OCI-LY7 (cell line): ENCODE measurements around the gene TAAR2. TPM values are rescaled to one million over a fixed set of nuclear protein-coding genes. Genes with fewer than 3 reads are reported as not detected.

Experiments used
- BruUV-seq: library from RNA; stranded (reverse); fragments of 400-500 nt; replicated peaks from 2 replicates; lab custom pipeline; 2021; lab: Mats Ljungman, UMichigan
- CTCF ChIA-PET: fragments of 300-600 bp; sonication (Branson Sonifier 250); formaldehyde crosslinking; loops from one replicate; lab custom pipeline; 2022; ENCODE audit warnings: antibody characterized with exemption; ENCODE audit not compliant: unreplicated experiment; lab: Charles Lee
- POLR2A ChIA-PET: fragments of 300-600 bp; sonication (Branson Sonifier 250); formaldehyde crosslinking; loops from one replicate; lab custom pipeline; 2022; ENCODE audit warnings: antibody characterized with exemption; lab: Charles Lee
- DNase-seq: peaks from one replicate; pipeline ENCODE4 v3.0.0-alpha.2; 2015; ENCODE audit warnings: low spot score
- H2AFZ ChIP-seq: fragments of 200-600 bp; sonication (generic), shearing (Covaris generic); 2 replicates; pipeline ENCODE4 v1.6.1; 2014; ENCODE audit warnings: mild to moderate bottlenecking, antibody characterized with exemption, low read length, moderate library complexity
- H3K27ac ChIP-seq: fragments of 200-600 bp; sonication (generic); 2 replicates; pipeline ENCODE4 v1.5.1; 2014; ENCODE audit warnings: mixed run types, low read depth, mild to moderate bottlenecking, moderate library complexity, low read length, inconsistent platforms; ENCODE audit not compliant: poor library complexity, severe bottlenecking
- H3K36me3 ChIP-seq: fragments of 200-600 bp; sonication (generic); 2 replicates; pipeline ENCODE4 v1.6.1; 2014; ENCODE audit warnings: mild to moderate bottlenecking, antibody characterized with exemption, low read length, moderate library complexity, mixed read lengths; ENCODE audit not compliant: insufficient read depth
- H3K4me1 ChIP-seq: fragments of 200-600 bp; sonication (generic); 2 replicates; pipeline ENCODE4 v1.5.1; 2014; ENCODE audit warnings: mild to moderate bottlenecking, low read length; ENCODE audit not compliant: insufficient read depth, poor library complexity, severe bottlenecking
- H3K4me2 ChIP-seq: fragments of 200-600 bp; sonication (generic); 2 replicates; pipeline ENCODE4 v1.6.1; 2014; ENCODE audit warnings: mild to moderate bottlenecking, low read length
- H3K4me3 ChIP-seq: fragments of 200-600 bp; sonication (generic); 2 replicates; pipeline ENCODE4 v1.5.1; 2014; ENCODE audit warnings: mild to moderate bottlenecking, low read depth, low read length; ENCODE audit not compliant: poor library complexity, severe bottlenecking
- H3K79me2 ChIP-seq: fragments of 200-600 bp; sonication (generic); 2 replicates; pipeline ENCODE4 v1.6.1; 2016; ENCODE audit warnings: low read depth, mild to moderate bottlenecking, low read length, moderate library complexity, mixed read lengths; ENCODE audit not compliant: insufficient read depth
- H3K9me2 ChIP-seq: fragments of 200-600 bp; sonication (generic); 2 replicates; pipeline ENCODE4 v1.6.1; 2016; ENCODE audit warnings: mild to moderate bottlenecking, low read length, mixed read lengths; ENCODE audit not compliant: insufficient read depth
- H3K9me3 ChIP-seq: fragments of 200-600 bp; sonication (generic); 2 replicates; pipeline ENCODE4 v1.6.1; 2014; ENCODE audit warnings: mild to moderate bottlenecking, mixed run types, low read length, mixed read lengths
- H4K20me1 ChIP-seq: fragments of 200-600 bp; sonication (generic); 2 replicates; pipeline ENCODE4 v1.6.1; 2014; ENCODE audit warnings: mild to moderate bottlenecking, antibody characterized with exemption, low read length, moderate library complexity, mixed read lengths; ENCODE audit not compliant: insufficient read depth
- CTCF ChIP-seq: fragments of 200-600 bp; sonication (generic); conservative IDR thresholded peaks from 2 replicates; pipeline ENCODE4 v1.5.1; 2014; ENCODE audit warnings: mild to moderate bottlenecking, antibody characterized with exemption, low read length, moderate library complexity, mixed read lengths
- EZH2phosphoT487 ChIP-seq: fragments of 200-600 bp; sonication (generic); IDR thresholded peaks from 2 replicates; pipeline ENCODE4 v1.6.1; 2018; ENCODE audit warnings: low read depth, borderline replicate concordance, mild to moderate bottlenecking, mixed run types, antibody characterized with exemption, low read length, moderate library complexity, mixed read lengths
- intact Hi-C: fragments of 100-400 bp; cut with micrococcal nuclease; formaldehyde crosslinking; loops from one replicate; pipeline ENCODE4 v1.10.0; 2022; ENCODE audit not compliant: unreplicated experiment
- total RNA-seq, 2 experiments: library from RNA; depleted of rRNA in 1 of 2; stranded (reverse); fragments of >200 nt in 1 of 2; shearing (Covaris generic) in 1 of 2; gene quantifications; 2 replicates each; pipeline ENCODE4 v1.2.3, GENCODE V29; 2014 to 2022

The TAAR2 gene
- total RNA-seq, 2 experiments from 2014 or later: not detected

GRCh38 chr6:132612449-132613108, 11.5 kb downstream of the TAAR2 start:
- Histone ChIP-seq H3K4me1 (no peaks in the 10 kb centered on the region), H3K4me3 (no peak overlapping the region), H3K36me3 (no peaks in the 10 kb centered on the region), H3K9me2 (no peaks in the 10 kb centered on the region), H3K27ac (no peak overlapping the region), H3K79me2 (no peaks in the 10 kb centered on the region), H3K9me3 (no peaks in the 10 kb centered on the region), H4K20me1 (no peaks in the 10 kb centered on the region), H3K4me2 (no peak overlapping the region), H2AFZ (no peak overlapping the region)
- ChIA-PET CTCF (no interaction called here), POLR2A (interaction anchor here (1.6 kb wide), 1 partner anchor 13 kb away, joined by 5 read pairs; no protein-coding TSS in a partner anchor)
- no TSS peak for BruUV-seq
- intact Hi-C loops: no loop called here
- TF ChIP-seq CTCF (no peak), EZH2phosphoT487 (no peak)
- DNase-seq: no peak

GRCh38 chr6:132611616-132612015, 12.5 kb downstream of the TAAR2 start:
- no peaks in the 10 kb centered on the region for H3K9me3 ChIP-seq
- no peaks in the 10 kb centered on the region for H3K9me2 ChIP-seq
- no peak overlapping the region for H3K4me2 ChIP-seq
- ChIA-PET POLR2A (no interaction called here), CTCF (no interaction called here)
- no peaks in the 10 kb centered on the region for H4K20me1 ChIP-seq
- no peak for TF ChIP-seq CTCF
- no peak for TF ChIP-seq EZH2phosphoT487
- DNase-seq: no peak
- no peaks in the 10 kb centered on the region for H3K36me3 ChIP-seq
- no peak overlapping the region for H3K27ac ChIP-seq
- H3K79me2 ChIP-seq: no peaks in the 10 kb centered on the region
- H3K4me1 ChIP-seq: no peaks in the 10 kb centered on the region
- H2AFZ ChIP-seq: no peak overlapping the region
- intact Hi-C loops: no loop called here
- no peak overlapping the region for H3K4me3 ChIP-seq
- BruUV-seq: no TSS peak

DNA sequence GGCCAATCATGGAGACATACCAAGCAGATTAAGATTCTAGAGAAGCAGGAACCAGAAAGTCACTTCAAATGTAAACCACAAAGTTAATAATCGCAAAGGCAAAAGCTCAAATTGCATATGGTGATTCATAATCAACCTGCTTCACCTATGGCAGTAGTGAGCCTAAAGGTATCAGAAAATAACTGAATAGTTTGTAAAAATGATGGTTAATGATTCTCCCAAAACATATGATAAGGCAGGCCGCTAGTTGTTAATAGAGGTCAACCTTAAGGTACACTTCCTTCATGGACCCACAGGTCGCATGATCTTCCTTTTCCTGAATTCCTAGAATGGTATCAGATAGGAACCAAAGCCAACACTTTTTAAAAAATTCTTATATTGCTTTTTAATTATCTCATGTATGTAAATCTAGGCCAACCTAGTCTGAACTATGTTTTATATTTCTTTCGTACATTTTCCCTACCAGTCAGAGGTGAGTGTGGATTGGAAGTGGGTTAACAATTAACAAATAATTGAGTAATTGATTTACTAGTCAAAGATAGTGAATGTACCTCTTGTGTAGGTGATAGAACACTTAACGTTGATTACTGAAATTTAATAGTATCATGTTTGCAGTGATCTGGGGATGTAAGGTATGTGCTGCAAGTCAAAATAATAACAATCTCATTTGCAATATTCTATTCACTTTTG, 16.4 kb downstream of the TAAR2 start:
- BruUV-seq: no TSS peak
- no peaks in the 10 kb centered on the region for H3K36me3 ChIP-seq
- H3K9me2 ChIP-seq: no peaks in the 10 kb centered on the region
- no peak overlapping the region for H3K4me3 ChIP-seq
- TF ChIP-seq EZH2phosphoT487 (no peak), CTCF (no peak)
- no peaks in the 10 kb centered on the region for H3K9me3 ChIP-seq
- intact Hi-C loops: no loop called here
- CTCF ChIA-PET: no interaction called here
- no peak overlapping the region for H2AFZ ChIP-seq
- H3K4me2 ChIP-seq: no peak overlapping the region
- no peak for DNase-seq
- no peak overlapping the region for H3K27ac ChIP-seq
- no peaks in the 10 kb centered on the region for H4K20me1 ChIP-seq
- H3K79me2 ChIP-seq: no peaks in the 10 kb centered on the region
- H3K4me1 ChIP-seq: no peaks in the 10 kb centered on the region
- POLR2A ChIA-PET: no interaction called here
